PC-9 (cell line): ENCODE data around the gene EGLN1.

Source experiments
- CTCF ChIP-seq: fragments of 200-600 bp; sonication (generic); conservative IDR thresholded peaks from 2 replicates; pipeline ENCODE4 v1.6.1; 2017; ENCODE audit warnings: mixed run types, antibody characterized with exemption, mild to moderate bottlenecking, moderate library complexity
- EZH2 ChIP-seq: fragments of 200-600 bp; sonication (generic); IDR thresholded peaks from 2 replicates; pipeline ENCODE4 v1.8.0; 2017; ENCODE audit warnings: antibody characterized with exemption, low read depth

GRCh38 chr1:231326248-231326647 lies 95.8 kb downstream of the EGLN1 start:
- TF ChIP-seq EZH2 (no peak), CTCF (no peak)
